Stimulated activated CD8-positive, alpha-beta memory T cell treated with anti-CD3 and anti-CD28 coated beads, Interleukin-4, amount 100 ng/mL, for 24 hours (primary cell): ENCODE results near the gene SFXN5.

Source experiments
- DNase-seq: peaks from one replicate; pipeline ENCODE4 v3.0.0-alpha.2; 2020; ENCODE audit warnings: low read depth

Gene SFXN5

DNA sequence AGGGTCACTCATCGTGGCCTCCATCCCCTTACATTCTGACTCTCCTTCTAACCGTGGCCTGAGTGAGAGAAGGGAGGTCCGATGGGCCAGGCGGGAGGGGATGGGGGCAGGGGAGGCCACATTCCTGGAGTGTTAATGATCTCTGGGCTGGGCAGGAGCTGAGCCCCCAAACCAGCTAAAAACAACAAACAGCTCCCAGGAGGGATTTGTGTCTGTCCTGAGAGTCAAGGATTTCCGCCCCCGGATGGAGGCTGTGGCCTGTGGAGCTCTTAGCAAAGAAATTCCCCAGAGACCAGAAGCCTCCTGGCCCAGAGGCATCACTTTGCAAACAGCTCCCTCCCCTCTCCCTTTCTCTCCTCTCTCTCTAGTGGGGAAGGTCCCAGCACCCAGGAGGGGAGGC is 130.7 kb downstream of the SFXN5 start:
- DNase-seq: no peak

DNA sequence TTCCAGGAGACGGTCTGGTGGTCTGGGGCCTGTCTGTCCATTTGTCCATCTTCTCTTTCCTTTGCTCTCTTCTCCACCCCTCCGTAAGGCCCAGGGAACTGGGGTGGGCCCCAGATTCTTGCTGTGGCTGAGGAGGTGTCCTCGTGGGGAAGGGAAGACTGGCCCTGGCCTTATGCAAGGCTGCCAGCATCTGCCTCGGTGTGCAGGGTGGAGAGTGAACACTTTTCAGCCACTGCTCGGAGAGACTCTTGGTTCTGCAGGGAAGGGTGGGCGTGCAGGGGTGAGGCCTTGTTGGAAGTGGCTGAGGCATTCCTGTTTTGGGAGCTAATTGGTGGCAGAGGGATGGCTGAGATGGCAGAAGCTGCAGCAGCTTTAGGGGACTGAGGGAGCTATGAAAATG is 131.2 kb downstream of the SFXN5 start:
- DNase-seq: no peak

DNA sequence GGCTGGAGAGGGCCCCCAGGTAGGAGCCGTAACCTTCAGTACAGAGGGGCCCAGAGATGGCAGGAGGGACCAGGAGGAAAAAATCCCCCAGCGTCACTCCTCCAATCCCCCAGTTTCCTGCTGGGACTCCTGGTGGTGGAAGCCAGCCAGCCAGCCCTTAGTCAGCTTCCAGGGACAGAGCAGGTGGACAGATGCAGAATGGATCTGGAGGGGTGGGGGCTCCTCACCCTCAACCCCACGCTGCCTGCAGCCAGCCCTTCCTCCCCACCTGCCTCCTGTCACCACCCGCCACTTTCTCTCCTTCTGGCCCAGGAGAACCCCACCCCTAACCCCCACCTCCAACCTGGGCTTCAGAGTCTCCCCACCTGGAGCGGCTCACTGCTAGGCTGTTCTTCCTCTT is 133.1 kb downstream of the SFXN5 start:
- no peak for DNase-seq

DNA sequence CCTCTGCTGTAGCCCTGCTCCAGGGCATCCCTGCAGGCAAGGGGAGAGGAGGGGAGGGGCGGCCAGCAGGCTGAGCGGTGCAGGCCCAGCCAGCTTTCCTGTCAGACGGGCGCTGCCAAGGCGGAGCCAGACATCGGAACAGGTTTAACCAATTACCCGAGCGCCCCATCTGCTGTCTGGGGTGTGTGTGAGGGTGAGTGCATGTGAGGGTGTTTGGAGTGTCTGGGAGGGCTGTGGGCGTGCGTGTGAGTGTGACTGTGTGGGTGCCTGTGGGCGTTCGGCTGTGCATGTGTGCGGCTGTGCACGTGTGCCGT is 134.2 kb downstream of the SFXN5 start:
- no peak for DNase-seq

DNA sequence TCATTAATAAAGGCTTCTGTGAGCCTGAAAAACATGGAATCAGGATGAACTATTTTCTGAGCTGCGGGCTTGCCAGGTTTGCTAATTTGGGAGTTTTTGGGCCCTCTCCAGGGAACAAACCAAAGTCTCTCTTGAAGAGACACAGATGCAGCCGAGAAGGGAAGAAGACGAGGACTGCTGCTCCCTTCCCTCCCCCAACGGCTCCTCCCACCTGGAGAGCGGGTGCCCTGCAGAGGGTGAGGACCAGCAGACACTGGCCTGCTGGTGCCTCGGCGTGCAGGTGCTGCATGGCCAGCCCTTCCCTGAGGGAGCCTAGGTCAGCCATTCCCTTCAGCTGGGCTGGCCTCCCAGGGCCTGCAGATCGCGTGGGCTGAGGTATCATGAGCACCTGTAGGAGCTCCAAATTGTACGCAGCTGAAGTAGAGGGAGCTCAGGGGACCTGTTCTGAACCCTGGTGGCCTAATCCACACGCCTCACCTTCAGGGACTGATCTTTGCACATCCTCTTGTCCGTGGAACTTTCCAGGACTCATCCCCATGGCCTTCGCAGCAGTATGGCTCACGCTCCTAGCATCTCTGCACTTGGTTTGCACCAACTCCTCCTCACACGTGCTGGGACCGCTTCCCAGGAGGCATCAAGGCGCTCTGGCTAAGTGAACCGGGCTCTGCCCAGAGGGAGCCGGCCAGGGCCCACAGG is 134.7 kb downstream of the SFXN5 start:
- DNase-seq: no peak

DNA sequence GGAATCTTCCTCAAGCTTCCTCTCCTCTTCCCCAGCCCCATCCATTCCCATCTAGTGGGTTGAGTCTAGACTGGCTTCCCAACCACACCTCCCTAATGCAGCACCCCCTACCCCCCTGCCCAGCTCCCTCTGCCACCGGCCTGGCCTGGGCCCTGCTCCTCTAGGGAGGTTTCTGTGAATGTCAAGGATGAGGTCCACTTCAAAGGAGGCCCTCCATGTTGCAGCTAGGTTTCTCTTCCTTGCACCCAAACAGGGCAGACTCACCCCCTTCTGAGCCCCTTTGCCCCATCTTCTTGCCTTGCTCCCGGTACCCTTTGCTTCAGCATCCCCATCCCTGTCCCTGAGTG is 135.9 kb downstream of the SFXN5 start:
- no peak for DNase-seq

DNA sequence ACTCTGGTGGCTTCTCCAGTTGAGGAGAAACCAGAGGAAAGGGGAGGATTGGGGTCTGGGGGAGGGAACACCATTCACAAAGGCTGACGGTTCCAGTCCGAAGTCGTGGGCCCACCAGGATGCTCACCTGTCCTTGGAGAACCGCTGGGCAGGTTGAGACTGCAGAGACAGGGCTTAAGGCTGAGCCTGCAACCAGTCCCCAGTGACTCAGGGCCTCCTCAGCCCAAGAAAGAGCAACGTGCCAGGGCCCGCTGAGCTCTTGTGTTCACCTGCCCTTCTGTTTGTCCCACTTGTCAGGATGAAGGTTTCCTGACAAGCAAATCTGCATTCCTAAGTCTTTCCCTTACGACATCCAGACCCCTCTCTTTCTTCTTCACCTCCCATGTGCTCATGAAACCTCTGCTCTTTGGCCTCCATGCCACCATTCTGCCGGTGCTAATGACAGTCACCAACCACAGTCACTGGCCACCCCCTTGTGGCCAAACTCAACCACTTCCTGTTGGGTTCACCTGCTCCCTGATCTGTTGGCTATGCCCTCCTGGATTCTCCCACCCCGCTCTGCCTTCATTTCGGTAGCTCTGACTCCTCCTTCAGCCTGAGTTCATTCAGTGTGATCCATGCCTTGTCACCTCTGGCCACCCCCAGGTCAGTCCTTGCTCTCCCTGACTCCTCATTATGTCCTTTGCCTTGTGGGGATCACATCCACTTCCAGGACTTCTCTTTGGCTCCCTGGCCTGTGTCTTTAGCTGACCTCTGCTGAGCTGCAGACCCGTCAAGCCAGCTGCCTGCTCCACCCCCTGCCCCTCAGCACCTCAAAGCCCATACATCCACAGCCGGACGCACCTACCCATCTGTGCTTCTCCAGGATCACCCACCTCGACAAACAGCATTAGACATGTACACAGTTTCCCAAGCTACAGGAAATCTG is 136.6 kb downstream of the SFXN5 start:
- no peak for DNase-seq

DNA sequence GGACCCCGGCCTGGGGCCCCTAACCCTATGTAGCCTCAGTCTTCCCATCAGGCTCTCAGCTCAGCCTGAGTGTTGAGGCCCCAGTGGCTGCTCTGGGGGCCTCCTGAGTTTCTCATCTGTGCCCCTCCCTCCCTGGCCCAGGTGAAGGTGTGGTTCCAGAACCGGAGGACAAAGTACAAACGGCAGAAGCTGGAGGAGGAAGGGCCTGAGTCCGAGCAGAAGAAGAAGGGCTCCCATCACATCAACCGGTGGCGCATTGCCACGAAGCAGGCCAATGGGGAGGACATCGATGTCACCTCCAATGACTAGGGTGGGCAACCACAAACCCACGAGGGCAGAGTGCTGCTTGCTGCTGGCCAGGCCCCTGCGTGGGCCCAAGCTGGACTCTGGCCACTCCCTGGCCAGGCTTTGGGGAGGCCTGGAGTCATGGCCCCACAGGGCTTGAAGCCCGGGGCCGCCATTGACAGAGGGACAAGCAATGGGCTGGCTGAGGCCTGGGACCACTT is 137.8 kb downstream of the SFXN5 start:
- no peak for DNase-seq

DNA sequence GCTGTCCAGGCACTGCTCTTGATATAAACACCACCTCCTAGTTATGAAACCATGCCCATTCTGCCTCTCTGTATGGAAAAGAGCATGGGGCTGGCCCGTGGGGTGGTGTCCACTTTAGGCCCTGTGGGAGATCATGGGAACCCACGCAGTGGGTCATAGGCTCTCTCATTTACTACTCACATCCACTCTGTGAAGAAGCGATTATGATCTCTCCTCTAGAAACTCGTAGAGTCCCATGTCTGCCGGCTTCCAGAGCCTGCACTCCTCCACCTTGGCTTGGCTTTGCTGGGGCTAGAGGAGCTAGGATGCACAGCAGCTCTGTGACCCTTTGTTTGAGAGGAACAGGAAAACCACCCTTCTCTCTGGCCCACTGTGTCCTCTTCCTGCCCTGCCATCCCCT is 138.3 kb downstream of the SFXN5 start:
- DNase-seq: no peak

DNA sequence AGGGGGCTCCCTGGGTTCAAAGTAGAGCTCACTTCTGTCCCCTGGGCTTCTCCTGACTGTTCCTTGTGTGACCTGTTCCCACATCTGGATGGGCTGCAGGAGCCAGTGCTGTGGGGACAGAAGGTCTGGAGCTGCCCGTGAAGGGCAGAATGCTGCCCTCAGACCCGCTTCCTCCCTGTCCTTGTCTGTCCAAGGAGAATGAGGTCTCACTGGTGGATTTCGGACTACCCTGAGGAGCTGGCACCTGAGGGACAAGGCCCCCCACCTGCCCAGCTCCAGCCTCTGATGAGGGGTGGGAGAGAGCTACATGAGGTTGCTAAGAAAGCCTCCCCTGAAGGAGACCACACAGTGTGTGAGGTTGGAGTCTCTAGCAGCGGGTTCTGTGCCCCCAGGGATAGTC is 138.7 kb downstream of the SFXN5 start:
- DNase-seq: no peak

DNA sequence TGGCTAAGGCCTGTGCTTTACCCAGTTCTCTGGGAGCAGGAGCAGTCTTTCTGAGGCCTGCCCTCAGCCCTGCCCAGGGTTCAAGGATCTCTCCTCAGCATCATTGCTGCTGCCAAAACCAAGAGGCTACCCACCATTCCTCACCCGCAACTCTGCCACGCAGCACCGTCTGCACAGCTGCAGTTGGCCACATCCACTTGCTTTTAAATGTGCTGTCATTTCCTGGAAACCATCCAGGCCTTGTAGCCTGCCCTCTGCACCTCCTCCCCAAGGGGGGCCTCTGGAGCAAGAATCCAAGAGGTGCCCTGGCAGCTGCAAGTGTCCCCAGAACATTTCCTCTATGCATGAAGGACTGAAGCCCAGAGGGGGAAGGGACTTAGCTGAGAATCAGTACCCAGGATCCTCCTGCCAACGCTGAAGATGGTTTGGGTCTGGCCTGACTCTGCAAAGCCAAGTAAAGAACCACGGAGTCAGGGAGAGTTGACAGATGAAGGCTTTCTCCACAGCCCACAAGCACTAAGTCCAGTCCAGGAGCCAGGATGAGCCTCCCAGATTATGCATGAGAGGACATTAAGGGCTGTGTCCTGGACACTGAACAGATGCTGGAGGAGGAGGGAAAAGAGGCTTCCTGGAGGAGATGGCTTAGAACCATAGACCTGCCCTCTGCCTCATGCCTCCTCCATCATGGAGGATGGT is 139.3 kb downstream of the SFXN5 start:
- no peak for DNase-seq

DNA sequence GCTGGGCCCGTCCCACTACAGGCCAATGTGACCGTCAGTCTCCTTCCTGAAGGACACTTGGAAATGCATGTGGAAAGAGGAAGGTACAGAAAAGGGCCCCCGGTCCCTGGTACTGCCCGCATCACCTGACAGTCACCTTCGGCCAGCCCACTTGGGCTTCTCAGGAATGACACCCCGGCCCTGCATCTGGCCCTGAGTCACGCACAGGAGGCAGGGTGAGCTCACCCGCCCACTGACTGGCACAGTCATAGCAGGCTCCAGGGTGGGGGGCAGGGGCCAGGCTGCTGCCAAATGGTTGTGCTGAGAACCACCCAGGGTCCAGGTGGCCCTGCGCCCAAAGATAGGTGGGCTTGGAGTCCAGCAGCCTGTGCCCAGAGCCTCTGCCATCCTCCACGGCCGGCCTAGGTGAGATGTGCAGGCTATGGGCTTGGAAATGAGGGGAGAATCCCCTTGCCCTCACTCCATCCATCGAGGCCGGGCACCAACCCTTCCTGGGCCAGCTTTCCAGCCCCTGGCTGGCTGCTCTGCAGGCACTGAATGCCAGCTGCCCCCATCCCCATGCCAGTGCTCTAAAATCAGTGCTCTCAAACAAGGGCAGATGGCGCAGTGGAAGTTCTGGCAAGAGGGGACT is 140.1 kb downstream of the SFXN5 start:
- no peak for DNase-seq

DNA sequence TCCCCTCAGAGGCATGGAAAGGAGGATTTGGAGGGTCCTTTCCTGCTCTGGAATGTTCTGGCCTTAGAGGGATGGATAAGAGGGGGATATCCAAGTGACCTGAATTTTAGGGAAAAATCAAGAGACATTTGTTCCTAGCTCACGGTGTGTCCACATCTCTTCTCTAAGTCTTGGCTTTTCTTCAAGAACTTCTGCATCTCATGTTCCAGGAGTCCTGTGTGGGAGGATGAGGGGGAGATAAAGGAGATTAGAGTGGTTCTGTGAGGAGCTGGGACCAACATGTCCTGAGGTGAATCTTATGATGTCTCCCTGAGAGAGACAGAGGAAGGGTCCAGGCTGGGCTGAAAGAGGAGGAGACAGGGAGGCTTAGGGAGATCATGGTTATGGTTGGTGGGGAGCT is 142.5 kb downstream of the SFXN5 start:
- DNase-seq: no peak

DNA sequence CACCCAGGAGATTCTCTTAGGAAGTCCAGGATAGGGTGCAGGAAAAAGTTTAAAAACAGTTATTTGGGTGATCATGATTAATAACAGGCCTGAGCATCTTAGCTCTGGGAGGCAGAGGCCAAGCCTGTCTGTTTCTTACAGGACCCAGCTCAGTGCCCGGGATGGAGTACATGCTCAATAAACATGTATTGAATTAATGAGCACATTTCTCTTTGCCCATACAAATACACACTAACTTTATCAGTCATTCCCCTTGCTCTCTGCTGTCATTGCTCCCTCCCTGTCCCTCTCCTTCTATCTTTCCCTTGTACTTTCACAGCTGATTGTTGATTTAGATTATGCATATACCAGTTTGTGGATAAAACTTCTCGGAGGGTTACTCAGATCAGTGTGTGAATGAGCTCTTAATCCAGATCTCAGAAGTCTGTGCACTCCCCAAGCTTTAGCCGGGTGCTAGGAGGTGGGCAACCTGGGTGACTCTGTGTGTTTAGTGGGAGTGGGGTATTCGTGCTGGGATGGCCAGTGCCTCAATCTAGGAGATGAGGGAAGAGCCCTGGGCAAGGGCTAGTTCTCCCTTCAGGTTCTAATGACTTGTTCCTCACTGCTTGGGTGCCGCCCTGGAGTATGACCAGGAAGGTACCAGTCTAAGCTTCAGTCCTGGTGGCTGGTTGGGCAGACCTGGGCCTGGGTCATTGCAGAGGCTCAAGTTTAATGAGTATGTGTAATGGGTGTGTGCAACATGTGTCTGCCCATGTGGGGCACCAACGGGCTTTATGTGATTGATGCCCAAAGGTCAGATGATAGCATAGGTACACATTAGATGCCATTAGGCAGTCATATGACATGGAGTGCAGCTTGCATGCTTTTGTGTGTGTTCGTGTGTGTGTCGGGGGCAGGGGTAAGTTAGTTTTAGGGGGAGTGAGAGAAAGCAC is 143.6 kb downstream of the SFXN5 start:
- no peak for DNase-seq

DNA sequence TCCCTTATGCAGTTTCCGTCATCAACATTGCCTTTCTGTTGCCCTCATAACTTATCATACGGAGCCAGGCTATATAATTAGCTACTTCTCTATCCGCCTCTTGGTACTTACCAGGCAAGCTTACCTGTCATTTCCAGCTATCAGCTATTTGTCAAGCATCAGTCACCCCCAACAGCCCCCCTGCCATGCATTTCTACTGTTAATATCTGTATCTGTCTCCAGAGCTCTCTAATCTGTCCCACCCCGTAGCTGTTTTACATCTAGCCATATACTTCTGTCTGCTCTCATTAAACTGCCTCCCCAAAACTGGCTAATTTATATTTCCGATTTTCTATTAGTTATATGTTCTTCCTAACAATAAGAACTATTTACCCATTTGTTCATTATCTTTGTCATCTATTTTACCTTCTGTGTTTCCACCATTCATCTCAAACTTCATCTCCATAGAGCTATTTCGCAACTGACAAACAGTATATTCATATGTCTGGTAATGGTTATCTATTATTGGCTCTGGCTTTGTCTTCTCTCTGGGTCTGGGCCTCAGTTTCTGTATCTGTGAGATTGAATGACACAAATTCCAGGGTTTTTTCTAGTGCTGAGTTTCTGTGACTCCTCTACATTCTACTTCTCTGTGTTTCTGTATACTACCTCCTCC is 144.6 kb downstream of the SFXN5 start:
- DNase-seq: no peak

DNA sequence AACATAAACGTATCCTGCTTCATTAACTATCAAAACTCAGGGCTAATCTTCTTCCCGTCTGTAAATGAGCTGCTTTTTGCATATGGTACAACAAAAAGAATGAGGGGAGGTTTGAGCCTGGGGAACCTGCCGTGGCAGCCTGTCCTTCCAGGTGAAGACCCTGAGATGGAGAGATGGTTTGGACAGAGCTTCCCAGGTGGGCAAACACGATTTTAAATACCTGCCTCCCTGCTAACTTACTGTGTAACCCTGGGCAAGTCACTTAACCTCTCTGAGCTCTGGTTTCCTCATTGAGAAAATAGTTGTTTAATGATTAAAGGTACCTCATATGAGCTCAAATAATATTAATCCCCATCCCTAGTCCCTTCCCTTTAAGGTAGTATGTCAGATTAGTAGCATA is 145.1 kb downstream of the SFXN5 start:
- no peak for DNase-seq

DNA sequence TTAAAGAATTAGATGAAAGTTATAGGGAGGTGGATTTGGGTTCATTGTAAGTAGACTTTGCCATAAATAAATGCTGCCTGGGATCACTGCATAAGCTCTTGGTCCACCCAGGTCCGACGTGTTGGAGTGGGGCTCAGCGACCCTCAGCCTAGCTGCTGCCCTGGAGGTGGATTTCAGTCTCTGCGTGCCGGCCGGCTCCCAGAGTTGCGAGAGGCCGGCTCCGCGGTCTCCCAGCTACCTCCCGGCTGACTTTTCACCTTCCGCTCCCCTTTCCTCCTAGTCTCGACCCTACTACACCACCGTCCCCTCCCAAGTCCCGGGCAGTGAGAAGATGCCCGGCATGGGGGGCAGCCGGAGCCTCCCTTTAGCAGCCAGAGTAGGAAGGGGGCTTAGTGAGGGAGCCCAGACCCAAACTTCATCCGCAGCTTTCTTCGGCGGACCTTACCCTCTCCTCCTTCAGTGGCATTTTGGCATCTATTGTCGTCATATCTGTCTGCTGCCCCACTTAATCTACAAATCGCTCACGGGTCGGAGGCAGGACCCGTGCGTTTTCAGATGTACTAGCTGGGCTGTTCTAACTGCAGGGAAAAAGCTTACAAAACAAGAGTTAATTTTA is 146.1 kb downstream of the SFXN5 start:
- DNase-seq: no peak

DNA sequence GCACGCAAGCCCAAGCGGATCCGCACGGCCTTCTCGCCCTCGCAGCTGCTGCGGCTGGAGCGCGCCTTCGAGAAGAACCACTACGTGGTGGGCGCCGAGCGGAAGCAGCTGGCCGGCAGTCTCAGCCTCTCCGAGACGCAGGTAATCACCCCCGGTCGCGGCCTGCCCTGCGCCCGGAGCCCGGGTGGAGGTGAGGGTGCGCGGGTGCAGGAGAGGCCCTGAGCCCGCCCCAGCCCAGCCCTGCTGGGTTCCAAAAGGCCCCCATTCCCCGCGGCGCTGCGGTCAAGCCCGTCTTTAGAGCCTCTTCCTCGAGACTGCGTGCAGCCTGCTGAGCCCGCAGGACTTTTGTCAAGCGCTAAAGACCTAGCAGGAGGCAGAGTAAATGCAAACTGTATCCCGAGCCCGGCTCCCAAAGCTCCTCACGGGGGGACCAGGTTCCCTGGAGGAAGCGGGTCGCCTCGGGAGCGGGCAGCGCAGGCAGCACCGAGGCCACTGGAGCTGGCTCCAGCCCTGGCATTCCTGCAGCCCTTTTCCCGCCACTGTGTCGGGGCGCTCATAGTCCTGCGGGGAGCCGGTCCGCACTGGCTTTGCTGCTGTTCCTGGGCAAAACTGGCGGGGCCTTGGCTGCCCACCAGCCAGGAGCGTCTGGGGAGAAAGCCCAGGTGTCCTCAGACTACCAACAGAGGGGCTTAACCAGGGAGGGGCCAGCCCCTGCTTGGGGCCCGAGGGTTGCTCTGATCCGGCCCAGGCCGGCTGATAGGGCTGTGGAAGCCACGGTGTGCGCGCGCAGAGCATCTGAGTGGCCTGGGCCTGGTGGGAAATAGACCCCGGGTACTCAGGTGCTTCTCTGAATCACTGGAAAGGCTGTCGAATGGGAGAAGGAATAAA is 146.9 kb downstream of the SFXN5 start:
- no peak for DNase-seq

DNA sequence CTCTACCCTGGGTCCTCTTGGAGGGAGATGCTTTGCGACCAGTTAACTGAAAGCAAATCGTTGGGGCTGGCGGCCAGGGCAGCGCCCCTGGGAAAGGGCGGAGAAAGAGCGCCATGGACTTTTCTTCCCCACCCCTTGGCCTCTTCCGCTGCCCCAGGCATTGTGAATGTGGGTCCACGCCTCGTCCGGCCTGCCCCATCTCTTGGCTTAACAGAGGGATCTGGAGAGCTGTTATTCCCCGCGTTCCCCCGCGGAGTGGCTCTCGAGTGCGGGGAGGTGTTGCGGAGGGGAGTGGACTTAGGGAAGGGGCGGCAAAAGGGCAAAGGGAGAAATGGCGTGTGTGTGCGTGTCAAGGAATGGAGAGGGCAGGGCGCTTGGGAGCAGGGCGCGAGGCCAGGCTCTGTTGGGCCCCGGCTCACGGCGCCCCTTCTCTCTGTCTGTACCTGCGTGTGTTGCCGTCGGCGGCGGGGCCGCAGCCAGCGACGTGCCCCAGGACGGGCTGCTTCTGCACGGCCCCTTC is 147.6 kb downstream of the SFXN5 start:
- DNase-seq: no peak
